T47D (cell line): ENCODE measurements around the gene APOBR.
"Not testable (repeated sequence)": the region's sequence is repeated elsewhere in the genome, so short reads cannot be mapped to it uniquely, and the experiment has no call there.

Experiments used
- DNase-seq, 2 experiments: peaks; one replicate each; pipeline versions ENCODE4 v3.0.0 to v3.0.0-alpha.2; 2011 to 2012; ENCODE audit warnings: low read depth in 1 of 2, low spot score in 1 of 2
- JUND ChIP-seq: IDR thresholded peaks from 2 replicates; pipeline ENCODE4 v1.6.1; 2012; ENCODE audit warnings: low read depth
- in situ Hi-C: cut with HindIII; loops from 2 replicates; pipeline ENCODE4 v1.10.0; 2016; ENCODE audit warnings: low sequenced_read_pairs, low pct_unique_long_range_greater_than_20kb

APOBR gene

GRCh38 chr16:28494121-28494851, at the start of gene APOBR:
TSS of gene APOBR (plus strand) at chr16:28494643. CDS start at chr16:28494682, 39 bp downstream.
- no peak for TF ChIP-seq JUND
- in situ Hi-C loops, result no loop called here
- no peak for DNase-seq

- in situ Hi-C loops, DNase-seq: not testable (repeated sequence)
Observed at GRCh38 chr16:28446388-28446787, 48.1 kb upstream of the APOBR start.

GRCh38 chr16:28447081-28447480, 47.4 kb upstream of the APOBR start:
- in situ Hi-C loops, DNase-seq: not testable (repeated sequence)

GRCh38 chr16:28473714-28474265, 20.7 kb upstream of the APOBR start:
- TF ChIP-seq JUND, result no peak
- in situ Hi-C loops, result no loop called here
- DNase-seq, result no peak

- in situ Hi-C loops, result no loop called here
- TF ChIP-seq JUND, result no peak
- DNase-seq, result no peak
Observed at GRCh38 chr16:28475221-28475620, 19.2 kb upstream of the APOBR start.

GRCh38 chr16:28477311-28477920, 17.0 kb upstream of the APOBR start:
- in situ Hi-C loops, result no loop called here
- no peak for DNase-seq
- no peak for TF ChIP-seq JUND

- no peak for TF ChIP-seq JUND
- in situ Hi-C loops, result no loop called here
- DNase-seq, result no peak
Observed at GRCh38 chr16:28478506-28479180, 15.8 kb upstream of the APOBR start.

- in situ Hi-C loops, result no loop called here
- TF ChIP-seq JUND, result no peak
- no peak for DNase-seq
Observed at GRCh38 chr16:28482026-28482425, 12.4 kb upstream of the APOBR start.

- in situ Hi-C loops, DNase-seq: not testable (repeated sequence)
Observed at GRCh38 chr16:28483361-28483760, 11.1 kb upstream of the APOBR start.

GRCh38 chr16:28486266-28486665, 8.2 kb upstream of the APOBR start:
- TF ChIP-seq JUND, result no peak
- DNase-seq, result no peak
- in situ Hi-C loops, result no loop called here

GRCh38 chr16:28491230-28491969, 3.0 kb upstream of the APOBR start:
- DNase-seq, result peak in 1 of 2 experiments; percentile 90
- TF ChIP-seq JUND, result no peak
- in situ Hi-C loops, result no loop called here

GRCh38 chr16:28491970-28492474, 2.4 kb upstream of the APOBR start, which contains the start of gene CLN3:
TSS of gene CLN3 (minus strand) at chr16:28492074. CDS start at chr16:28491759, 315 bp downstream.
- no peak for TF ChIP-seq JUND
- DNase-seq, result peak; percentile 86 to 98
- in situ Hi-C loops, result no loop called here
